GM13976 (cell line): ENCODE data around the gene DCLK1.

Experiments used
- DNase-seq: peaks from one replicate; pipeline ENCODE4 v3.0.0; 2012; ENCODE audit warnings: low spot score
- CTCF ChIP-seq: IDR thresholded peaks from 2 replicates; pipeline ENCODE4 v1.5.1; 2012; ENCODE audit warnings: borderline replicate concordance, mild to moderate bottlenecking; ENCODE audit not compliant: insufficient read depth; ENCODE audit errors: extremely low read depth, missing control alignments, control extremely low read depth
- in situ Hi-C: fragments of 300-500 bp; cut with MboI; formaldehyde crosslinking; loops from one replicate; pipeline ENCODE4 v1.12.0; 2022; ENCODE audit warnings: low sequenced_read_pairs, mixed read lengths, inconsistent platforms; ENCODE audit not compliant: unreplicated experiment

The DCLK1 gene

DNA sequence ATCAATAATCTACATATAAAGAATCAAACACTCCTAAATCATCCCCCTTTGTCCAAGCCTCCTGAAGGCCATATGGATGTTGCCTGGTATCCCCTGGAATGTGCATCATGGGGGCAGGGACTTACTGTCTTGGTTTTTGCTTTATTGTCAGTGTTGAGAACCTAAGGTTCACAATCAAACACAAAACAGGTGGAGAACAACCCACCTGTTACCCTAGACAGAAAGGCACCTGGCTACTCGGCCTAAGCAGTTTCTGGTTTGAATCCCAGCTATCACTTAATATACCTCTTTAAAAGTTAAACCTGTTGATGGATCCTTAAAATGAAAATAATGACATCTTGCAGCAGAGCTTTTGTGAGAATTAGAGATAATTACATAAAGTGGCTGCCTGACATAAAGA is 68.9 kb downstream of the DCLK1 start:
- in situ Hi-C loops: no loop called here
- no peak for DNase-seq
- TF ChIP-seq CTCF: no peak

DNA sequence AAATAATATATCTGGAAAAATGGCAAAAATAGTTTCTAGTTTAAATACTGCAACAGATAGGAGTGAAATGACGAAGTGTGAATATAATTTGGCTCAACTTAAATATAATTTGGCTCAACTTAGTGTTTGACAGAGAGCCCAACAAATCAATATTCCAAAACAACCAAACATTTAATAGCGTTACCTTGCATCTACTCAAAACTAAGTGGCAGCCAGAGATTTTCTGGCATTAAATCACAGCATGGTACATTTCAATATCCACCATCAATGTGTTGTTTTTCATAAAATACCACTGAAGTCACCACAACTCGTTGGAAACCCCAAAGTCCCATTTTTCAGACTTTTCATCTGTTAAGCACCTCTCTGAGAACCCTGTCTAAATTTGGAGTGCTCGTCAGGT is 69.6 kb downstream of the DCLK1 start:
- no peak for TF ChIP-seq CTCF
- no peak for DNase-seq
- in situ Hi-C loops: no loop called here

DNA sequence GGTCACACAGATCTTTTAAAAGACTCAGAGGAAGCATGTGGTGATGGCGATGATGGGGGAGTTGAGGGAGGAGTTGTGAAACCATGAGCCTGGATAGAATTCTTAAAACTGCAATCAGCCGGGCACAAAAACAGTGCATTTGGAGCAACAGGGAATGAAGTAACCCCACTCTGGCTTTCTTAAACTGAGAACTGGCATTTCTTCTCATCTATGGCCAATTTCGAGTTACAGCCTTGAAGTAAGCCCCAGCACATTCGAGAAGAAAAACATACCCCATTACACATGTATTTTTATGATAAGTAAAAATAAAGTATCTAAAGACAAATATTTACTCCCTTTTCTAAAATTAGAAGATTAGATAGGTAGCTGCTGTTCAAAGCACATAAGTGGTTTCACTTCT is 70.1 kb downstream of the DCLK1 start:
- in situ Hi-C loops: no loop called here
- no peak for DNase-seq
- no peak for TF ChIP-seq CTCF

- in situ Hi-C loops: no loop called here
- no peak for TF ChIP-seq CTCF
- DNase-seq: no peak
Observed at GRCh38 chr13:36059321-36059720, 71.9 kb downstream of the DCLK1 start.

DNA sequence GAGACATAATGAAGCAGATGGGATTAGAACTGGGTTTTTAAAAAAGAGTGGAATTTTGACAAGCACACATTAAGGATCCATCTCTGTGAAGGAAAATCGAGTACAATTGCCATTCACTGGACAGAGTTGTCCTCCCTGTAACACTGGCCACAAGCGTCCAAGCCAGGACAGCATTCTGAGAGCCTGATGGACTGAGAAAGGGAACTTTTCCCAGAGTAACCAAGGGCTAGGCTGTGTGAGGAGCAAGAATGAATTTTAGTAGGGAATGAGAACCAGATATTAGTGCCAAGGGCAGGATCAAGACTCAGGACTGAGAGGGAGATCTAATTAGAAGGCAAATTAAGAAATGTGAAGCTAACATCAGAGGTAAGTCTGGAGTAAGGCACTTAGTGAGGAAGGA is 73.1 kb downstream of the DCLK1 start:
- in situ Hi-C loops: no loop called here
- TF ChIP-seq CTCF: no peak
- no peak for DNase-seq

DNA sequence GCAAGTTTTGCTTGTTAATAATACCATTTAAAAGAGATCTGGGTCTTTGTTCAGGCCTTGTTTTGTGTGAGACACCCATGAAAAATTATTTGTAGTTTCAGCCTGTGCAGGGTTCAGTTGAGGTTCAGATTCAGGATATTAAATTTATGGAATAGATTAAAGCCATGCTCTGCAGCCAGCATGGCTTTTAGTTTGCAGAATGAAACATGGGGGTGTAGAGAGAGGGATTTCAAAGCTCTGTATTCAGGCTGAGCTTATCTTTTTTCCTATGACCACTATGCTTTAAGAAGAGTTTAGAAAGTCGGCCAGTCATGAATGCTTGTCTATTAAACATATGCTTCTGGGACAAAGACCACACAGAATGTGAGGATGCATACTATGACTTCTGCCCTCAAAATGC is 73.6 kb downstream of the DCLK1 start:
- TF ChIP-seq CTCF: no peak
- DNase-seq: no peak
- in situ Hi-C loops: no loop called here

DNA sequence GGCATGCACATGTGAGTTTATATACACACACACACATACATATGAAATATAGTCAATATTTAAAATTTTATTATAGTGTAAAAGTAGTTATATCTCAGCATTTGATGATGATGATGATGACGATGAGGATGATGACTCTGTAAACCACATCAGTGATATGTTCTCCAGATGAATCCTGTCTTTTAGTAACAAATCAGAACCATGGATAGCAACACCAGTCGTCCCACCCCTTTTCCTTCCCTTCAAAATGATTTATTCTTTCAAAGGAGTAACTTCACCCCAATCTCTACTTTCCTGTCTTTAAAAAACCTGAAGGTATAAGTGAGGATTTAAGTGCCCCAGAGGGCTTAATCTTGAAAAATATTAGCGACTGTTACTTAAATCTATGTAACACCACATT is 74.1 kb downstream of the DCLK1 start:
- no peak for TF ChIP-seq CTCF
- in situ Hi-C loops: no loop called here
- DNase-seq: no peak
